ENCODE results near the gene ATP2C1.

ATP2C1 gene

GRCh38 chr3:130893376-130894129 lies at the start of gene ATP2C1:
Gene ATP2C1, plus strand, starts transcription at chr3:130894084. Its CDS starts 686 bp downstream, at chr3:130894770.
- no peaks in the 10 kb centered on the region for H3K9me3 ChIP-seq (ENCODE audit: insufficient read depth, low read depth, low read length)
- no peak for TF ChIP-seq EZH2phosphoT487 (IDR thresholded peaks at IDR 0.05; ENCODE audit: borderline replicate concordance)
- TF ChIP-seq, protein P1, sequence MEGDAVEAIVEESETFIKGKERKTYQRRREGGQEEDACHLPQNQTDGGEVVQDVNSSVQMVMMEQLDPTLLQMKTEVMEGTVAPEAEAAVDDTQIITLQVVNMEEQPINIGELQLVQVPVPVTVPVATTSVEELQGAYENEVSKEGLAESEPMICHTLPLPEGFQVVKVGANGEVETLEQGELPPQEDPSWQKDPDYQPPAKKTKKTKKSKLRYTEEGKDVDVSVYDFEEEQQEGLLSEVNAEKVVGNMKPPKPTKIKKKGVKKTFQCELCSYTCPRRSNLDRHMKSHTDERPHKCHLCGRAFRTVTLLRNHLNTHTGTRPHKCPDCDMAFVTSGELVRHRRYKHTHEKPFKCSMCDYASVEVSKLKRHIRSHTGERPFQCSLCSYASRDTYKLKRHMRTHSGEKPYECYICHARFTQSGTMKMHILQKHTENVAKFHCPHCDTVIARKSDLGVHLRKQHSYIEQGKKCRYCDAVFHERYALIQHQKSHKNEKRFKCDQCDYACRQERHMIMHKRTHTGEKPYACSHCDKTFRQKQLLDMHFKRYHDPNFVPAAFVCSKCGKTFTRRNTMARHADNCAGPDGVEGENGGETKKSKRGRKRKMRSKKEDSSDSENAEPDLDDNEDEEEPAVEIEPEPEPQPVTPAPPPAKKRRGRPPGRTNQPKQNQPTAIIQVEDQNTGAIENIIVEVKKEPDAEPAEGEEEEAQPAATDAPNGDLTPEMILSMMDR (conservative IDR thresholded peaks at IDR 0.05; ENCODE audit: low read length), result no peak
- H3F3A ChIP-seq (ENCODE audit: low read depth), result no peaks in the 10 kb centered on the region
- H3K9ac ChIP-seq (ENCODE audit: low read depth, low read length, poor library complexity, severe bottlenecking), result peak within 1 kb of the TSS; percentile 90
- H3K4me2 ChIP-seq (ENCODE audit: low read depth, low read length, poor library complexity, severe bottlenecking), result peak within 1 kb of the TSS; percentile 87
- H3K27me3 ChIP-seq (ENCODE audit: insufficient read depth, low read length, poor library complexity, severe bottlenecking), result no peaks in the 10 kb centered on the region
- peaks cover 46% of the 10 kb centered on the region for H4K20me1 ChIP-seq (ENCODE audit: insufficient read depth, low read length, poor library complexity, severe bottlenecking)
- H3K79me2 ChIP-seq (ENCODE audit: insufficient read depth, low read length), result peaks cover 96% of the 10 kb centered on the region
- H3K4me1 ChIP-seq (ENCODE audit: insufficient read depth, low read length, poor library complexity, severe bottlenecking), result peaks cover 49% of the 10 kb centered on the region
- no peaks in the 10 kb centered on the region for H3K9me2 ChIP-seq (replicated peaks; ENCODE audit: low read depth, low read length)
- H2AFZ ChIP-seq (ENCODE audit: low read length), result peak within 1 kb of the TSS; percentile 87
- H3K36me3 ChIP-seq (ENCODE audit: insufficient read depth, low read length), result no peaks in the 10 kb centered on the region
- H3K4me3 ChIP-seq (ENCODE audit: low read length, poor library complexity, severe bottlenecking), result peak within 1 kb of the TSS; percentile 92

GRCh38 chr3:130844462-130844861 lies 49.4 kb upstream of the ATP2C1 start:
- Histone ChIP-seq H3K36me3 (ENCODE audit: insufficient read depth, low read length) (no peaks in the 10 kb centered on the region), H3K9me2 (replicated peaks; ENCODE audit: low read depth, low read length) (no peaks in the 10 kb centered on the region), H3K27me3 (ENCODE audit: insufficient read depth, low read length, poor library complexity, severe bottlenecking) (no peaks in the 10 kb centered on the region), H3K9ac (ENCODE audit: low read depth, low read length, poor library complexity, severe bottlenecking) (no peak overlapping the region), H2AFZ (ENCODE audit: low read length) (no peak overlapping the region), H3K4me1 (ENCODE audit: insufficient read depth, low read length, poor library complexity, severe bottlenecking) (peaks cover 33% of the 10 kb centered on the region), H3K4me3 (ENCODE audit: low read length, poor library complexity, severe bottlenecking) (no peak overlapping the region), H3K79me2 (ENCODE audit: insufficient read depth, low read length) (no peaks in the 10 kb centered on the region), H4K20me1 (ENCODE audit: insufficient read depth, low read length, poor library complexity, severe bottlenecking) (no peaks in the 10 kb centered on the region), H3F3A (ENCODE audit: low read depth) (peaks cover 13% of the 10 kb centered on the region), H3K4me2 (ENCODE audit: low read depth, low read length, poor library complexity, severe bottlenecking) (no peak overlapping the region), H3K9me3 (ENCODE audit: insufficient read depth, low read depth, low read length) (no peaks in the 10 kb centered on the region)
- TF ChIP-seq, protein P1 (conservative IDR thresholded peaks at IDR 0.05; ENCODE audit: low read length), result no peak
- no peak for TF ChIP-seq EZH2phosphoT487 (IDR thresholded peaks at IDR 0.05; ENCODE audit: borderline replicate concordance)

DNA sequence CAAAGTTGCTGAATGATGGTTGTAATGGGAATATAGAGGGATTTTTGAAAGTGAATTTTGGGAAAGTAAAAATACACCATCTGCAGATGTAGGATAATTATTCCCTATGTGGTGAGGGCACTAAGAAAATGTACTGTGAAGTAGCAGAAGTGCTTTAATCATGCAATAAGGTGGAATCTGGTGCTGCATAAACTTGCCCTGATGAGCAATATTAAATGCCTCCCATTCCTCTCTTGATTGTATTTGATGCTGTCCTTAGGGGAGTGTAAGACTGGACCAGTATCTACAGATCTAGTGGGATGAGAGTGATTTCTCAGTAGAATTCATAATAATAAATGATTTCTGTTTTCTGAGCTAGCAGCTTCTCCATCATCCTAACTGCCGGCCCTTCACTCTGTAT lies 47.7 kb upstream of the ATP2C1 start:
- Histone ChIP-seq H3K9me3 (ENCODE audit: insufficient read depth, low read depth, low read length) (no peaks in the 10 kb centered on the region), H3K4me3 (ENCODE audit: low read length, poor library complexity, severe bottlenecking) (no peak overlapping the region), H3K27me3 (ENCODE audit: insufficient read depth, low read length, poor library complexity, severe bottlenecking) (no peaks in the 10 kb centered on the region), H4K20me1 (ENCODE audit: insufficient read depth, low read length, poor library complexity, severe bottlenecking) (no peaks in the 10 kb centered on the region), H3K36me3 (ENCODE audit: insufficient read depth, low read length) (no peaks in the 10 kb centered on the region), H2AFZ (ENCODE audit: low read length) (no peak overlapping the region), H3K4me1 (ENCODE audit: insufficient read depth, low read length, poor library complexity, severe bottlenecking) (peaks cover 34% of the 10 kb centered on the region), H3K9me2 (replicated peaks; ENCODE audit: low read depth, low read length) (no peaks in the 10 kb centered on the region), H3K79me2 (ENCODE audit: insufficient read depth, low read length) (peaks cover 7% of the 10 kb centered on the region), H3F3A (ENCODE audit: low read depth) (peaks cover 20% of the 10 kb centered on the region), H3K9ac (ENCODE audit: low read depth, low read length, poor library complexity, severe bottlenecking) (no peak overlapping the region), H3K4me2 (ENCODE audit: low read depth, low read length, poor library complexity, severe bottlenecking) (no peak overlapping the region)
- no peak for TF ChIP-seq EZH2phosphoT487 (IDR thresholded peaks at IDR 0.05; ENCODE audit: borderline replicate concordance)
- TF ChIP-seq, protein P1 (conservative IDR thresholded peaks at IDR 0.05; ENCODE audit: low read length), result no peak
